Measurements from ENCODE around the gene PLXNC1. TPM values are rescaled to one million over a fixed set of nuclear protein-coding genes. Genes with fewer than 3 reads are reported as not detected.

The PLXNC1 gene
- total RNA-seq, 1 experiment from 2014 or later: 1.3 TPM

DNA sequence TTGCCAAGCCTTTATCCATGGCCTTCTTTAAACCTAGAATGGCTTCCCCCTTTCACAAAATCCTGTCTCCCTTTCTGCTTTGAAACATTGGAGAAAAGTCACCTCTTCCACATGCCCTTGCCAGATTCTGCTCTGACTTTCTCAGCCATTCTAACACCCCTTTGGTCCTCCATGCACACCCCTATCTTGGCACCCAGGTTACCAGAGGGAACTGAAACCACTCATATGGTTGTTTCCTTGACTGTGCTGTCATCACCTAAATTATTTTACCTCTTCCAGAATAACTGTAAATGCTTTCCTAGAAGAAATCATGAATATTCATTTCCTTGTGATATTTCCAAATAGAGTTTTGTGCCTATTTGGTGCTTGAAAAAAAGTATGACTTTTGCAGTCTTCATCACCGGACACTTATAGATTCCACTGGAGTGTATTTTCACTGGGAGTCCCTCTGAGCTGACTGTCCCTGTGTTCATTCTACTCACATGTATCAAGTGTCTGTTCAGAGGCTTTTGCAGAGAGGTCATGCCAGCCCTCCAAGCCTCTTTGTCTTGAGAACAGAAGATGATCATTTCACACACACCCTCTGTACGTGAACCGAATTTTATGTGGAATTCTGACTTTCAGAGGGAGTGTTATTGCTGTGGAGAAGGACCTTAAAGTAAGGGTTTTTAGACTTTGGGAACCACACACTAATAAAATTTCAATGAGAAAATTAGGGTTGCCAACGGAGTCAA lies 74.1 kb downstream of the PLXNC1 start:
- CTCF ChIA-PET: no interaction called here
- DNase-seq: no peak
- Mint-ChIP-seq H3K27me3 (ENCODE audit: unreplicated experiment) (peaks cover 63% of the 10 kb centered on the region), H3K27ac (ENCODE audit: unreplicated experiment) (no peak overlapping the region), H3K4me1 (ENCODE audit: low read depth, unreplicated experiment) (no peaks in the 10 kb centered on the region), H3K36me3 (ENCODE audit: insufficient read depth, unreplicated experiment) (no peaks in the 10 kb centered on the region), H3K4me3 (ENCODE audit: low read depth, unreplicated experiment) (no peak overlapping the region), H3K9me3 (ENCODE audit: low read depth, unreplicated experiment) (peaks cover 2% of the 10 kb centered on the region)
- intact Hi-C loops (cut with micrococcal nuclease; ENCODE audit: unreplicated experiment): no loop called here
- TF ChIP-seq, protein P1, sequence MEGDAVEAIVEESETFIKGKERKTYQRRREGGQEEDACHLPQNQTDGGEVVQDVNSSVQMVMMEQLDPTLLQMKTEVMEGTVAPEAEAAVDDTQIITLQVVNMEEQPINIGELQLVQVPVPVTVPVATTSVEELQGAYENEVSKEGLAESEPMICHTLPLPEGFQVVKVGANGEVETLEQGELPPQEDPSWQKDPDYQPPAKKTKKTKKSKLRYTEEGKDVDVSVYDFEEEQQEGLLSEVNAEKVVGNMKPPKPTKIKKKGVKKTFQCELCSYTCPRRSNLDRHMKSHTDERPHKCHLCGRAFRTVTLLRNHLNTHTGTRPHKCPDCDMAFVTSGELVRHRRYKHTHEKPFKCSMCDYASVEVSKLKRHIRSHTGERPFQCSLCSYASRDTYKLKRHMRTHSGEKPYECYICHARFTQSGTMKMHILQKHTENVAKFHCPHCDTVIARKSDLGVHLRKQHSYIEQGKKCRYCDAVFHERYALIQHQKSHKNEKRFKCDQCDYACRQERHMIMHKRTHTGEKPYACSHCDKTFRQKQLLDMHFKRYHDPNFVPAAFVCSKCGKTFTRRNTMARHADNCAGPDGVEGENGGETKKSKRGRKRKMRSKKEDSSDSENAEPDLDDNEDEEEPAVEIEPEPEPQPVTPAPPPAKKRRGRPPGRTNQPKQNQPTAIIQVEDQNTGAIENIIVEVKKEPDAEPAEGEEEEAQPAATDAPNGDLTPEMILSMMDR (IDR thresholded peaks at IDR 0.05; ENCODE audit: unreplicated experiment): no peak
- BruUV-seq (replicated peaks): no TSS peak

DNA sequence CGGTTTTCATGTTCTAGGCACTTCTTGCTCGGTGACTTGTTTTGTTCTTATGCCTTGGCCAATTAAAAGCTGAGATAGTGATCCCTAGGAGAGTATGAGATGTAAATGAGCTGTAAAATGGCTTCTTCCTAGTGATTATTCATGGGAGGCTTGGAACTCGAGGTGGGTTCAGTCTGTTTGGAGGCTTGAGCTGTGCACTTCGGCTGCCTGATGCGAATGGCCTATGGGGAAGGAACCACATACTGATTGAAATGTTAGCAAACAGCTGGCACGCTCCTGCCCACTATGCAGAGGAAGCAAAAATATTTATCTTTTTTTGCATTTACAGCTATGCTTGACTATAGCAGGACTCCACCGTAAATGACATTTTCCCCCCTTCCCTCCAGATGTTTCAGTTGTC lies 75.5 kb downstream of the PLXNC1 start:
- Mint-ChIP-seq H3K4me3 (ENCODE audit: low read depth, unreplicated experiment) (no peak overlapping the region), H3K27ac (ENCODE audit: unreplicated experiment) (no peak overlapping the region), H3K27me3 (ENCODE audit: unreplicated experiment) (peaks cover 71% of the 10 kb centered on the region), H3K4me1 (ENCODE audit: low read depth, unreplicated experiment) (no peaks in the 10 kb centered on the region), H3K9me3 (ENCODE audit: low read depth, unreplicated experiment) (peaks cover 2% of the 10 kb centered on the region), H3K36me3 (ENCODE audit: insufficient read depth, unreplicated experiment) (no peaks in the 10 kb centered on the region)
- CTCF ChIA-PET: no interaction called here
- intact Hi-C loops (cut with micrococcal nuclease; ENCODE audit: unreplicated experiment): no loop called here
- no TSS peak for BruUV-seq (replicated peaks)
- DNase-seq: no peak
- TF ChIP-seq, protein P1 (IDR thresholded peaks at IDR 0.05; ENCODE audit: unreplicated experiment): no peak

DNA sequence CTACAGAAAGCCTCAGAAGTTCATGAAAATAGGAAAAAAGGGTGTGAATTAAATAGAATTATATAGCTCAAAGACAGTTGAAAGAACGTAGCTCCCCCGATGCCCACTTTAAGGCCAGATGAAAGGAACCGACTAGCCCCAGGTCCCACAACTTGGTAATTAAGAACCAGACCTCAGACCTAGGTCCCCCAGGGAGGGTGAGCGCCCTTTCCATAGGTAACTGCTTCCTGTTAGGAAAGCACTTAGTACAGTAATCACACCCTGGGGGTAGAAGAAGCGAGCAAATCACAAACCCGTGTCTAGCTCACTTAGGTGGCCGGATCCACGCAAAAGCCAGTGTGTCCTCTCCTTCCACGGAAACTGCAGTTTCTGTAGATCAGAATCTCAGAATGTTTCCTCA lies 77.1 kb downstream of the PLXNC1 start:
- Mint-ChIP-seq H3K27ac (ENCODE audit: unreplicated experiment) (no peak overlapping the region), H3K27me3 (ENCODE audit: unreplicated experiment) (peaks cover 71% of the 10 kb centered on the region), H3K4me1 (ENCODE audit: low read depth, unreplicated experiment) (no peaks in the 10 kb centered on the region), H3K36me3 (ENCODE audit: insufficient read depth, unreplicated experiment) (no peaks in the 10 kb centered on the region), H3K9me3 (ENCODE audit: low read depth, unreplicated experiment) (peaks cover 2% of the 10 kb centered on the region), H3K4me3 (ENCODE audit: low read depth, unreplicated experiment) (no peak overlapping the region)
- CTCF ChIA-PET: no interaction called here
- intact Hi-C loops (cut with micrococcal nuclease; ENCODE audit: unreplicated experiment): no loop called here
- no peak for DNase-seq
- TF ChIP-seq, protein P1 (IDR thresholded peaks at IDR 0.05; ENCODE audit: unreplicated experiment): no peak
- BruUV-seq (replicated peaks): no TSS peak

DNA sequence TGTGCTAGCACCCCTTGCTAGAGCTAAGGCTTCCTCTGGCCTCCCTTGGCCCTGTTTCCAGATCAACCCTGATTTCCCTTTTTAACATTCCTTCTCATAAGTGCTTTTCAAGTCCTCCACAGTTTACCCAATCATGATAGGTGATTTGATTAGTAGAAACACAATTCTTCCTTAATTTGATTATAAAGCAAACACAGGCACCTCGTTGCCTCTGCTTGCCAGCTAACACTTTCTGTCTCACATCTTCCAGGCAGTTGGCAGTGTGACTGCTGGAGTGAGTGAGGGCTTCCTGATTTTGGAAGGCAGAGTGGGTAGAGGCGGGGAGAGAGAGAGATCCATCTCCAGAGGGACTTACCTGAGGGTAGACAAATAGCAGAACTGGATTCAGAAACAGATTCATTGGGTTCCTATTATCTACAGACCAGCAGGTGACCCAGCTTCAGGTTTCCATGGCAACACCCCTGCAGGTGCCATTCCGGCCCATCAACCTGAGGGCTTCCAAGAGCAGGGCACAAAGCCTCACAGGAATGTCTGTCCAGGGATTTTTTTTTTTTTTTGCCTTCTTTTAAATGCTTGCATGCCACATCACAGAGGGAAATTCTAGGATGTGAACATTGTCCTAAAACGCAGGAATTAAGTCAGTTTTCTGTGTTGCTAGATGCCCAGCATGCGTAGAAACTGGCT lies 77.7 kb downstream of the PLXNC1 start:
- H3K9me3 Mint-ChIP-seq (ENCODE audit: low read depth, unreplicated experiment): no peaks in the 10 kb centered on the region
- H3K4me1 Mint-ChIP-seq (ENCODE audit: low read depth, unreplicated experiment): no peaks in the 10 kb centered on the region
- intact Hi-C loops (cut with micrococcal nuclease; ENCODE audit: unreplicated experiment): no loop called here
- no TSS peak for BruUV-seq (replicated peaks)
- DNase-seq: no peak
- H3K4me3 Mint-ChIP-seq (ENCODE audit: low read depth, unreplicated experiment): no peak overlapping the region
- H3K27me3 Mint-ChIP-seq (ENCODE audit: unreplicated experiment): peaks cover 66% of the 10 kb centered on the region
- H3K36me3 Mint-ChIP-seq (ENCODE audit: insufficient read depth, unreplicated experiment): no peaks in the 10 kb centered on the region
- TF ChIP-seq, protein P1 (IDR thresholded peaks at IDR 0.05; ENCODE audit: unreplicated experiment): no peak
- CTCF ChIA-PET: no interaction called here
- no peak overlapping the region for H3K27ac Mint-ChIP-seq (ENCODE audit: unreplicated experiment)

Data from Calu3 (cell line).